NCI-H2196 treated with DMSO at 0.1 percent for 48 hours (cell line): ENCODE data around the gene COL26A1.

Source experiments
- DNase-seq: peaks from one replicate; lab custom pipeline; 2025; ENCODE audit not compliant: unreplicated experiment; lab: John Stamatoyannopoulos, UW

Gene COL26A1

GRCh38 chr7:101563943-101564777 lies 201.5 kb downstream of the COL26A1 start:
- no peak for DNase-seq

- DNase-seq: no peak
These were observed 202.1 kb downstream of the COL26A1 start for GRCh38 chr7:101564778-101565211.

- DNase-seq: no peak
These were observed 203.0 kb downstream of the COL26A1 start for GRCh38 chr7:101565601-101566209.

DNA sequence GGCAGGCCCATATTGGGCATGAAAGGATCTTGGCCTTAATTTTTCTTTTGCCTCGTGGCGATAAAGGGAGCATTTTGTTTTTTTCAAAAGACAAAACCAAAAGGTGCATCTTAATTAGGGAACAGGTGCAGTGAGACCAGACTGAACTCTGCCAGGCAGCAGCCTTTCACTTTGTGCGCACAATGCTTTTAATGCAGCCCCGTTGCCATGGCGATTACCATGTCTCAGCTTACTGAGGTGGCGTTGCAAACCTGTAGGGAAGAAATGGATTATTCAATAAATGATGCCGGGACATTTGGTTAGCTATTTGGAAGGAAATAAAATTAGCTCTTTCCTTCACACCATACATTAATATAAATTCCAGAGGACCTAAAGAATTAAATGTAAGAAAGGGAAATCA lies 204.6 kb downstream of the COL26A1 start:
- peak; percentile 14 for DNase-seq

- DNase-seq: no peak
These were observed 209.5 kb downstream of the COL26A1 start for GRCh38 chr7:101572156-101572555.

- no peak for DNase-seq
These were observed 212.5 kb downstream of the COL26A1 start for GRCh38 chr7:101575168-101575567.

DNA sequence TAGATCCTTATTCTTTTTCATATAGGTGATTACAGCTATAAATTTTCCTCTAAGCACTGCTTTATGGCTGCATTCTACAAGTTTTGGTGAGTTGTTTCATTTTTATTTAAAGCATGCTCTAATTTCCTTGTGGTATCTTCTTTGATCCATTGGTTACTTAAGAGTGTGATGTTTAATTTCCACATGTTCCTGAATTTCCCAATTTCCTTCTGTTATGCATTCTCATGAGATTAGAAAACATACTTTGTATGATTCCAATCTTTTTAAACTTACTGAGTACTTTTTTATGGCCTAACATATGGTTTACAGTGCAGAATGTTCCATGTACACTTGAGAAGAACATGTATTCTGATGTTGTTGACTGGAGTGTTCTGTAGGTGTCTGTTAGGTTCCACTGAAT lies 213.0 kb downstream of the COL26A1 start:
- no peak for DNase-seq

GRCh38 chr7:101576998-101577397 lies 214.3 kb downstream of the COL26A1 start:
- DNase-seq: no peak

- DNase-seq: no peak
These were observed 215.9 kb downstream of the COL26A1 start for GRCh38 chr7:101578552-101578951.

- DNase-seq: no peak
These were observed 217.9 kb downstream of the COL26A1 start for GRCh38 chr7:101580596-101580995.

- DNase-seq: no peak
These were observed 219.2 kb downstream of the COL26A1 start for GRCh38 chr7:101581891-101582290.

GRCh38 chr7:101582971-101583370 lies 220.3 kb downstream of the COL26A1 start:
- DNase-seq: no peak

DNA sequence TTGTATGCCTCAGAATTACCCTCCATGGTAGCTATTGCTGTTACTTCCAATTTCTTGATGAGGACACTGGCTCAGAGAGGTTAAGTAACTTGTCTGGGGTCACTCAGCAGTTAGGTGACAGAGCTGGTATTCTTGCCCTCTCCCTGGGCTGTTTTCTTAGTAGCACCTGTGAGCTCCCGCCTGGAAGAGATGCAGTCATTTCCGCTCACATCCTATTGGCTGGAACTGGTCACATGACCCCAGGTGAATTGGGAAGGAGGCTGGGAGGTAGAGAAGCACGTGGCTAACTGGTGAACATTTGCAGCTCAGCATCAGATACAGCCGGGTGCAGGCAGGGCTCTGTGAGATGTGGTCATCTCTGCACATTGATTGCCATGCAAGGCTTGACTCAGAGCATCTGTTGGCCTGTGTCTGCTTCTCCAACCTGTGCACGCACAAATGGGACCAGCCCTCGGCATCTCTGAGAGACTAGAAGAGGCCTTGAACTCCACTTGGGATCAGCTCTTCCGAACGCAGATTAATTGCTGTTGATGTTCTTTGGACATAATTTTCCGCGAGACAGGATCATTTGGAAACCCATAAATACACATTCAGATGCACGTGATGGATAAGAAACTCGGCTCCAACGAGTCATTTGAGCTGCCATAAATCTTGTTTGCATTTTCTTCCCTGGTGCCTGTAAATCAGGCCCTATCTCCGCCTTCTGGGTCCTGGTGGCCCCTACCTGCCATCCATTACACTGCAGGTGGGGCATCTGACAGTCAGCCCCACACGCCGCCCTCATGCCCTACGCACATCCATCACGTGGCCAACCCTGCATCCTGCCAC lies 223.6 kb downstream of the COL26A1 start:
- no peak for DNase-seq

DNA sequence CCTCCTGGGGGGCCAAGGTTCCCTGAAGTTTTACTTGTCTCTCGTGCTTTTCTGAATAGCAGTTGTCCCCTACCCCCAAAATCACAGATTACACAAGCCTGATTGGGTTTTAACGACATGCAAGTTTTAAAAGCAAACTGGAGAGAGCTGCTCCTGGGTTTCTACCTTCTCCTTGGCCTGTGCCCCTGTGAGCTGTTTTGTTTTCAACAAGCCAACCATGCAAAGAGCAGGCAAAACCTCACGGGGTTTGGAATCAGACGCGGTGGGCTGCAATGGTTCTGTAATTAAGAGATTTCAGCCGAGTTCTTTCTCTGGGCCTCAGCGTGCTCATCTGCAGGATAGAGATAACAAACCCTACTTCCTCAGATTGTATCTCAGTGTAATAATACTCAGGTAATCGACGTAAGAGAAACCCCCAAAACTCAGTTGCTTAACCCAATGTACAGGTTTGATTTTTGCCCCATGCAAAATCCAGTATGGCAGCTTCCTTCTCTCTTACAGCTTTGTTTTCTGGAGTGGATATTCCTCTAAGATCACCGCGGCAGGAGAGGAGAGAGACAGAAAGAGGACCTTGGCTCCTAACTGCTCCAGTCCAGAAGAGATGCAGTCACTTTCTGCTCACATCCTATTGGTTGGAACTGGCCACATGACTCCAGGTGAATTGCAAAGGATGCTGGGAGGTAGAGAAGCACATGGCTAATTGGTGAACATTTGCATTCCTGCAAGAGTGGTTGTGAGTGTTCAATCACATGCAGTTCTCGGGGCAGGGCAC lies 224.4 kb downstream of the COL26A1 start:
- DNase-seq: no peak

DNA sequence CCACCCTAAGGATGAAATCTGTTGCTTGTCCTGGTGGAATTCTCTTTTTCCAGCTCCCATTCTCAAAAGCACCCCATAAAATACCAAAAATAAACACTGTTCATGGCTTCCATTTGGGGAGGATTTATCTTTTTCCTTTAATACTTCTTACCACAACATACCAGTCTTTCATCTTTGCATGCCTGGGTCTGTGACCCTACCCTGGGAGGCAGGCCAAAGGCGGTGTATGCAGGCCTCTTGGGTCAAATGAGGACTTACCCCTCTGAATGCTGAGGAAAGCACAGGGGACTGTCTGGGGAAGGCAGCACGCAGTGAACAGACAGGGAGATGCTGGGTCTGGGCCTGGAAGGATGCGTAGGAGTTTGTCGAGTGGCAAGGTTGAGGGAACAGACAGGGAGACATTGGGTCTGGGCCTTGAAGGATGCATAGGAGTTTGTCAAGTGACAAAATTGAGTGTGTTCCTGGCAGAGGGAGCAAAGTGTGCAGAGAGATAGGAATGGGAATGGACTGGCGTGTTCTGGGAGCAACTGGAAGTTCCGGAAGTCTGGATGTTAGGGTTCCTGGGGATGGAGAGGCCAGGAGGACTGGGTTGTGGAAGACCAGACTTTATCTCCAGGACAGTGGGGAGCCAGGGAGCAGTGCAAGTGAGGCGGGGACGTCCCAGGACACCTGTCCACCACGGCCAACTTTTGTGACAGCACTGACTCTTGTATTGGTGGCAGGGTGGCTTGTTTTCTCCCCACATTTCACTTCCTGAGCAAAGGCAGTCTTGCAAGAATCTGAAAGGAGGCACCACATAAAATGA lies 225.7 kb downstream of the COL26A1 start:
- DNase-seq: no peak

- DNase-seq: no peak
These were observed 226.4 kb downstream of the COL26A1 start for GRCh38 chr7:101589052-101589451.

GRCh38 chr7:101589976-101590662 lies 227.4 kb downstream of the COL26A1 start:
- no peak for DNase-seq

DNA sequence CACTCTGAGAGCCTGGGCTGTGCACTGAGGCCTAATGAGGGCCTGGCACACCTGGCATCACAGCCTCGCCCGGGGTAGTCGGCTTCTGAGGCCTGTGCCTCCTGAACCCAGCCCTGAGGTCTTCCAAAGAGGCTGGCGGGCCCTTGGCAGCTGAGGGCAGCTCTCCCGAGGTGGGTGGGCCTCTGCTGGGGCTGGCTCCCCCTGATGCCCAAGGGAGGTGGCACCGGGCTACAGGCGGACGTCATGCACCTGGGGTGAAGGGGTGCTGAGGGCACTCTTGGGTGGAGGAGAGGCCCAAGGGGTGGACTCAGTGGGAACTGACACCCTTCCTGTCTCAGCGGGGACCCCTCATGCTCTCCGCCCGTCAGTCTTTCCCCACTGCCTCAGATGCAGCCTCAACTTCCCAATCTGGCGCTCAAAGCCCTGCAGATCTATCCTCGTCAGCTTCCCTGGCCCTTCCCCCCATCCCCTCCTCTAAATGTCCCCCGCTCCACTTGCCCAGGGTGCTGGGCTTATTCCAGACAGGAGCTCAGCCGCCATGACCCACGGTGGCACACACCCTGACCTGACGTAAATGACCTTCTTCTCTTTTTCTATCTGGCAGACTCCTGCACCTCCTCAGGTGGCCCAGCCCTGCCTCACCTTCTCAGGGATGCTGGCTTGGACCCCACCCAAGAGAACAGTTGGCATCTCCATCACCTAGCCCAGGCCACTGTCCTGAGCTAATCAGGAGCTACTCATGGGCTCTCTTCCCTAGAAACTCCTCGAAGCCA lies 228.2 kb downstream of the COL26A1 start:
- DNase-seq: no peak

DNA sequence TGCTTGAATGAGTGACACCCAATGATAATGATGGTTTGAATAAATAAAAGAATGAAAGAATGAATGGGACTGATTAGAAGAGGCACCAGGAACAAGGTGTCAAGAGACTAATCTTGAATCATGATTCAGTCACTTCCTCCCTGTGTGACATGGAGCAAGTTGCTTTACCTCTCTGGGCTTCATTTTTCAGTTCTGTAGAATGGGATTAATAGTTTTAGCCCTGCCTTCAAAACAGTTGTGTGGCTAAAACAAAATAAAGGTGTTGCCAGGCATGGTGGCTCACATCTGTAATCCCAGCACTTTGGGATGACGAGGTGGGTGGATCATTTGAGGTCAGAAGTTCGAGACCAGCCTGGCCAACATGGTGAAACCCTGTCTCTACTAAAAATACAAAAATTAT lies 228.8 kb downstream of the COL26A1 start:
- no peak for DNase-seq
